Limb (tissue), 2 donors: ENCODE data around the gene PARP11.

Experiments
- DNase-seq, 2 donors: peaks; one replicate each; pipeline ENCODE4 v3.0.0-alpha.2; 2016; ENCODE audit errors: extremely low spot score in 2 of 2

Gene PARP11

DNA sequence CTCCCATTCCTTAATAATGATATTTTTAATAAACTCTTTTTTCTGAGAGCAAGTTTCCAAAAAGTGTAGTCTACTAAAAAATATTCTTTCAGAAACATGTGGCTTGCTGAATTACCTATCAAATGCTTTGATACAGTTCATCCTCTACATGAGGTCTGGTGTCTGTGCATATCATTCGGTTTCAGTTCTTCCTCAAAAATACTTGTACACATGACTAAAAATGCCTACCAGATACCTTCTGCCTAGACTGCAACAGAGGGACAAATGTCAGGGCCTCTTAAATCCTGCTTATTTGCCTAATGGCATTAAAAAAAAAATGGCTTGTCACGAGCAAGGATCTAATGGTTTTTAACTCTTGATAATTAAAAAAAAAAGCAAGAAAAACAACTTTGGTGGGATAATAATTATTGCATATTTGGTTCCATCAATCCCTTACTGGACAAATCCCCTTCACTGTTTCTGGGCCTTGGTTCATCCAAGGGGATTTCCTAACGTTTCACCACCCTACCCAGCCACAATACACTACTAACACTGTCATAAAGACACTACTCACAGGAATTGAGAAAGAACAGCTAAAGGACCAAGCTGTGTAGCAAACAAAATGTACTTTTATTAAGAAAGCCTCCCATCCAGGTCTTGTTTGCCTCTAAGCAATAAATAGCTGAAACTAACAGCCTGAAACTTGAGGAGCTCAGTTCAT lies 45.7 kb downstream of the PARP11 start:
- DNase-seq = no peak

DNA sequence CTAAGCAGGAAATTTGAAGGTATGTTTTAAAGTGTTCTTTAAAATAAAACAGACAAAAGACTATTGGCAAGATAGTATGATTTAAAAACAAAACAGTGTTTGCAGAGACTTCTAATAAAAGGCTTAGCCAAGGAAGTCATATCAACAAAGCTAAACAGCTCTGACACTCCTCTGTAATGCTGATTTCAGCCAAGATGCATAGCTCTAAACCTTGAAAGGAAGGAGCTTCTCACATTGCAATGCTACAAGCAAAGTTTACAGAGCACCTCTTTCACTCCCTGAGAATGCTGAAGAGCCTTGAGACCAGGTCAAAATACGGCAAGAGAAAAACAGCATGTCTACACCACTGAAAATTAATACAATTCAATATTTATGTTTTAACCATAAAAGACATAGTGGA lies 51.8 kb downstream of the PARP11 start:
- DNase-seq = no peak

DNA sequence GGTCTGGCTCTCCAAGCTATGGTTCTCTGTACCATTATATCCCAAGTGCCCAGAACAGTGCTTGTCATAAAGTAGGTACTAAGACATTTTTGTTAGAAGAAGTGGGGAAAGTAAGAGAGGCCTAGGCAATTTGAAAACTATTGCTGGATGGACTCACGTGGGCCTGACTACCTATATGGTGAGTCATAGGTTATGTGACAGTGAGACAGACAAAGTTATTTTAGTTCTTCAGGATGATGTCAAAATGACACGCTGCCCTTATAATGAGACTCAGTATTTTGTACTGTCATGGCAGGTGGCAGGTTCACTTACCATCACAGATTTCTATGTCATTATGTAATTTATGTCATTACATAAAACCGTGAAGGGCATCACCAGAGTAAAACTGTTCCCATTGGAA lies 53.1 kb downstream of the PARP11 start:
- DNase-seq = no peak

DNA sequence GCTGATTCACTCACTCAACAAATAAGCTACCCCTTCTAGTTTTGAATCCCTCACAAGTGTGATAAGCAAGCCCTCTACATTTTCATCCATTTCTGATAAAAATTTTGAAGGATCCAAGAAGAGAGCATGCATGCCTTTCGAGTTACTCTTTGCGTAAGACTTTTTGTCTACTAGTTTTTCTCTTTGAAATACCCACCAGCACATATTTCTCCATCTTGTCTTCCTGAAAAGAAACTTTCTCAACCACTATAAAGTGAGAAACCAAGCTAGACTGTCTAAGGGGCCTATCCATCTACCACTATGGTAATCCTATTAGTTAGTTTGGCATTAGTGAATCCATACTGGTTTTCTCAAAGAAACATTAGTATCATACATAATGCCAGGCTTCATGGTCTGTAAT lies 56.9 kb downstream of the PARP11 start:
- no peak for DNase-seq

DNA sequence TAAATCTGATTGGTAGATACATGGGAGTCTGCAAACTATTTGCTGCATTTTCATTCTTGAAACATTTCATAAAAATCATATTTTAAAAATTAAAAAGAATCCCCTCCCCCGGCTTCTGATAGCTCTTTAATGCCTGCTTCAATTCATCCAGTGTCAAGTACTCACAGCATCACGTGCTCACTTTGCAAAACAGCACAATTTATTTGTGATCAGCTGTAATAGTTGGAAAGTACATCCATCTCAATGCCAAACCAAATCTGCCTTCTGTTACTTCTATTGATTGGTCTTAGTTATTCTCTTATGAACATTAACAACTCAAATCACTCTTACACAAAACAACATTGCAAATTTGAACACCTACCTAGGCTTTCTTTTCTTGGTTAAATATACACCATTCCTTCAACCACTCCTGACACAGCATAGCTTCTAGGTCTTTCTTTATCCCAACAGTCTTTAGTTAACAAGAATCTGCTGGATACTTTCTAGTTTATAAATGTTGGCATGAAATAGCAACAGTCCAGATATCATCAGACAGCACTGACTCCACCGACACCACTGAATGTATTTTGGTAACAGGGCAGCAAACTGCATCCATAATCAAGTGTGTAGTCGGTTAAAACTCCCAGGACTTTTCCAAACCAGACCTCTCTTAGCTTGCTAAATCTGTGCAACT lies 58.0 kb downstream of the PARP11 start:
- no peak for DNase-seq

DNA sequence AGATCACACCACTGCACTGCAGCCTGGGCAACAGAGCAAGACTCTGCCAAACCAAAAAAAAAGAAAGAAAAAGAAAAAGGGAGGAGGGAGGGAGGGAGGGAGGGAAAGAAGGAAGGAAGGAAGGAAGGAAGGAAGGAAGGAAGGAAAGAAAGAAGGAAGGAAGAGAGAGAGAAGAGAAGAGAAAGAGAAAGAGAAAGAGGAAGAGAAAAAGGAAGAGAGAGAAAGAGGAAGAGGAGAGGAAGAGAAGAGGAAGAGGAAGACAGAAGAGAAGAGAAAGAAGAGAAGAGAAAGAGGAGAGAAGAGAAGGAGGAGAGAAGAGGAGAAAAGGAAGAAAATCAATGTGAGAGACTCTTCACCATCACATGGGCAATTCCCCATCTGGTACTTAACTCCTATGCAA lies 62.7 kb downstream of the PARP11 start:
- no peak for DNase-seq

DNA sequence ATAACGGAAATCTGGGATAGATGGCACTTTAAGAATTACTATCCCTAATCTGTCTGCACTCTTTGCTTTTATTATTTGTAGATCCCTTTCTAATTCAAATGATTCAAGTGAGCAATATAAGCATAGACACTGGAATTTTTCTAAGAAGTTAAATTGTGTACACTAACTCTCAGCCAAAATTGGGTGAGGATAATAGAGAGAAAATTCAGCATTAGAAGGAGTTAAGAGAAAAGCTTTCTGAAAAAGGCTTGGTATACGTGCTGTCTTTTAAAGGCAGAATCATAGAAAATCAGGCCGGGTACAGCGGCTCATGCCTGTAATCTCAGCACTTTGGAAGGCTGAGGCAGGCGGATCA lies 63.2 kb downstream of the PARP11 start:
- no peak for DNase-seq

DNA sequence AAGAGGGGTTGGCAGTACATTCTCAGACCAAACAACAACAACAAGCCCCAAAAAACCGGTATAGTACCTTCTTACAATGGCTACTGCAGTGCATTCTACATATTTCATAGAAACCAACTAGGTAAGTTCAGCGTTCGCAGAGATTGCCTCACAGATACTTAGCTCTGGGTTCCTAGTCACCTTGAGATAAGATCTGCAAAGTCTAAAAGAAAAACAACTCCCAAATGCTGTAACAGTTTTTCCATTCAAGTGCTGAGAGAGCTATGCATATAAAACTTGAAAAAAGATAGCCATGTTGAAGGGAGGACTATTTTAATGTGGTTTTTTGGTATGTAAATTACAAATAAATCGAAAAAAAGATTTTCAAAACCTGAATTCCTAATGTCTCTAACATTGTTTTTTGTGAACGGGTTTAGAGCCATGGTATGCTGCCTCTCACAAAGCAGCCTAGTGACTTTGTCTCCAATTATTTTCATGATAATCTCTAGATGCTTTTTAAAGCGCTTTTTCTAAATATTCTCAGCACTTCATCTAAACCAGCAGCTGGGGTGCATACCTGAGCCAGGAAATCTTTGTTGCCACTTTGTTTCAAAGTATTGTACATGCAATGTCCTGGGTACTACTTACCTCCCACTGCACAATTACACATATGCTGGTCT lies 63.7 kb downstream of the PARP11 start:
- DNase-seq = no peak

DNA sequence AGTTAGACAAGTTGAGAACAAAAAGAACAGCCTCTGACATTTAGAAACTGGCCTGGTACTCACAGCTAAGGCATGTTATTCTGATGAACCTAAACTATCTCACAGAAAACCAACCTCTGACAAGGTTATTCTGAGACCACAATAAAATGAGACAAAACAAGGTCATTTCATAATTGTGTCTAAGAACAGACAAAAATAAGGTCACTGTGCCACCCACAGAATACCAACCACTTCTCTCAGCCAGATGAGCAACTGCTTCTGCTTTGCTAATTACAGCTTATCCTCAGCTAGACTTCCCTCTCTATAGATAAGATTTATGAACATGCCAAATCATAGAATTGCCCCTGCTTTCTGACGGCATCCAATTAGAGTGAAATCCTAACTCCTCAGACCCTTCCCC lies 68.1 kb downstream of the PARP11 start:
- DNase-seq = no peak

DNA sequence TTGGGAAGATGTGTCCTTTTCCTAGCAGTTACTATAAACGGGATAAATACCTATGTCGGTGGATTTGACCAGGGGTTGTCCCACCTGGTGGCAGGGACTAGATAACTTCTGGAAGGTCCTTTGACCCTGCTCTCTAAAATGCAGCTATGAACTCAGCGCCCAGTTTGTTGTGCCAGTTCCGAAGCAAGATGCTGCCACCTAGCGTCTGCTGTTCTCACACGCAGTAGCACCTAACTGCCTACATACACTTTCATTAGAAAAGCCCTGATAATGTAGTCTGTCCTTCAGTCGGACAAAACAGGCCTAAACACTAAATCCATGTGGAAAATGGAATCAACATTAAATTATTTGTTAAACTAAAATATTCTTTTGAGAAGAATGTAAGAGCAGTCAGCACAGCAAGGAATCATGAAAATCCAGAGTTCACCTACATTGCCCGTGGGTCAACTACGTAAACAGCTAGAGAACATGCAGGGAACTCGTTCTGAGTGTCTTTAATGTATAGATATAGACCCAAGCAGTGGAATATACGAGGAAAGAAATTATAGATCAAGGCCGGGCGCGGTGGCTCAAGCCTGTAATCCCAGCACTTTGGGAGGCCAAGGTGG lies 69.2 kb downstream of the PARP11 start:
- DNase-seq = peak; percentile 76 to 78

DNA sequence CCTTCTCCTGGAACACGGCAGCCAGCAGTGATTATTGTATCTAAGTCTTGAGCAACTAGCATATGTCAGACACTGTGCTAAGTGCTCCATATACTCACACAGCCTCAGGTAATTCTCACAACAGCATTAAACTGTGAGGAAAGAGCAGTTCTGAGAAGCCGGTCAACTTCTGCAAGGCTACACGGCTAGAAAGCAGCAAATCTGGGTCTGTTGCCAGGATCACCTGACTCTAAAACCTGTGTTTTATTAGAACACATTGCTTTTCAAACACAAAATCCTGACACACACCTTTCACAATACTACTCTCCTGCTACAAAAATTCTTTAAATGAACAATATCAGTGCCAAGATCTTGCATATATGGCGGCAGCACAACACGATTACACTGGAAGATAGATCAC lies 70.5 kb downstream of the PARP11 start:
- DNase-seq = no peak

DNA sequence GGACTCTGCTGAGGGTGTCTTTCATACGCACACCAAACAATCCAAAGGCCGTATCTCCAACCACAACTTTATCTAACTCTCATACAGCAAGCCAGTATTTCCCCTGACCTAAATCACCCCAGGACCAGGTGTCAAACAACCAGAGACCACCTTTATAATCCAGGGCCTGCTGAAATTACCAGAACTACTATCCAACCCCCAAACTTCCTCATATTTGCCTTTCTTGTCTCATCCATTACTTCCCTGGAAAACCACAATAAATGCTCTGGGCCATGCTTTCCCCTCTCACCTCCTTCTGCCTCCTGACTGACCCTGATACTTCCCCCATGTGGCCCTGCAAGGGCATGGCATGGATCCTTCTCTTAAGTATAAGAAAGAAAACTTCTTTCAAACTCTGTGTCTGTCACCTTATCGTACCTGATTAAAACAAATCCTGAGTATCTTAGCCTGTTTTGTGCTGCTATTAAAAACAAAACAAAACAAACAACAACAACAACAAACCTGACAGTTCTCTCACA lies 75.6 kb downstream of the PARP11 start:
- no peak for DNase-seq

DNA sequence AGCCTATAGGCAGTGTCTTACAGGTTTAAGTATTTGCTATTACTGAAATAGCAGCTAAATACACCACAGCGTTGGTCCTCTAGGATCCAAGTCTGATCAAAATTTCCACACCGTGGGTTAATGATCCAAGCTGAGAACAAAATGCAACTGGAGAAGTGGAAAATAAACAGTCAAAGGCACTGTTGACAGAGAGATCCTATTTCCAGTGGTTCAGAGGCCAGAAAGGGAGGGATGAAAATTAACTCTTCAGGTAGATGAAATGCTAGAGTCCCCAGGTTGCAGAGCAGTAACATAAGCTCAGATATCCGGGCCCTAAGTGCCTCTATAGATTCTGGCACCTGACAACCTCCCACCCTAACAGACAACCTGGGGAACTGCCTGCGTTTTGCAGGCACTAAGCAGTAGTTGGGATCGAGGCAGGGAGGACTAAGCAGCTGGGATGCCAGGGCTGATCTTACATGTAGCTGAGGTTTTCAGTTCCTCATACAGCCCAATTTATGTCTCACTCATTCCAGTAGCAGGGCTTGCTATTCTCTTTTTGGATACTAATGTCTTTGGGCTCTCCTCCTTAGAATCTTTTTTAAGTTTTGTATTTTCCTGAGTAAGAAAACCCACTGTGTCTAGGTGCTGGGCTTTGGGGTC lies 77.6 kb downstream of the PARP11 start:
- DNase-seq = no peak

DNA sequence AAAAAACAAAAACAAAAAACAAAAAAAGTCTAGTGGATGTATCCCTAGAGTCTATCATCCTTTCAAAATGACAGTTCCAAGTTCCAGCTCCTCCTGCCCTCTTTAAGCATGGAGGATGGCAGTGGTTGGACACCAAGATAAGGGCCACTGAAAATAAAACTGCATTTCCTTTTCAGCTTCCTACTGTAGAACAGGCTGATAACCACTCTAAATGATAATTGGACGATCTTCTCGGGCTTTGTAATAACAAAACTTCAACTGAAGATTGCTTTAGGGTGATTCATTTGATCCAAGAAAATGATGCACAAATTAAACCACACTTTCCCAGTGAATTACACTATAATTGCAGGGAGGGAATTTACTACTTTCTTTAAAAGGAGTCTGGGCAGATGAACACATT lies 78.1 kb downstream of the PARP11 start:
- no peak for DNase-seq

DNA sequence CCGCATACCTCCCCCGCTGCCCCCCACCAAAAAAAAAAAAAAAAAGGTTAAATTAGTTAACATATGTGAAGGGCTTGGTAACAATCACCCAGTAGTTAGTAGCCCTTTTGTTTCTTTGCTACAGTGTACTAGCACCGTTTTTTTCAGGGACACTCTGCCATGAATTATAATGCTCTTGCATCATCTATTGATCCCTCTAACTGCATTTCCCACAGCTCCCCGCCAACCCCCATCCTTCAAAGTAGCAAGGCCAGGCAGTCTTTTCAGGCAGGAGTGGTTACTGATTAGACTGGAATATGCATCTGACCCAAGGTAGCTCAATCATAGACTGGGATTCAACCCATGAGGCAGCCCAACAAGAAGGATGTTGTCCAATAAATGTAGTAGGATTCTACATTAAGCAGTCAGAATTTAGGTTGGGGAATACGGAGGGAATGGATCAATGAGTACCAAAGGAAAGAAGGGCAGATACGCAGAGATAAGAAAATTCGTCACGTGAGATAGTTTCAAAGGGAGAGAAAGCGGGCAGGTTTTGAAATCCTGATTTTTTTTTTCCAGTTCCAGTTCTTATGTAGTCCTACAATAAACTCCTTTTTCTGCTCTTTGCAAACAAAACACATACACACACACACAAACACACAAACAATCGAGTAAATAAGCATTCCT lies 80.4 kb downstream of the PARP11 start:
- DNase-seq = no peak

DNA sequence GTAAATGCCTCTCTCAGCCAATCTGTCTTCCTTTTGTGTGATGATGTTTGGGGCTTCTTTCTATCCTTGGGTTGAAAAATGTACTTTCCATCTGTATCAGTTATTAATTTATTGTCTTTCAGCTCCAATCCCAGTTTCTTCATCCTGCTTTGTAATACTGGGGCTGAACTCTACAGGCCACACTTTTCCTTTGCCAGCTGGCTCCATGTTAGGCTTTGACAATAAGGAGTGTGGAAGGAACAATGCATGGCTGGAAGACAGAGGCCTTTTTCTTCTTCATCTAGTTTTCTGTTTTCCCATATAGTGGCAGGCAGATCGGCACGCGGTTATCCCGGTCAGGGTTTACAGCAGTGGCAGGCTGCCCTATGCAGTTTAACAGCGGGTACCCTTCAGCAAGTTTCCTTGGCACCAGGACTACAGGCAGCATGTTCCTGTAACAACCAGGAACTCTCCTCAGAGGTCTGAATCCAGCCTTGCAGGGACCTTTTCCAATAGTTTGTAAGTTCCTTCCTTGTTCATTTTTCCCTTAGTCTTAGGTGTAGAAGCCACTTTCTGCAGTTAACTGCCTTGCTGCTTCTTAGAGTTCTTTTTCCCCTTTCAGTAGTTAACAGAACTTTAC lies 81.8 kb downstream of the PARP11 start:
- no peak for DNase-seq

DNA sequence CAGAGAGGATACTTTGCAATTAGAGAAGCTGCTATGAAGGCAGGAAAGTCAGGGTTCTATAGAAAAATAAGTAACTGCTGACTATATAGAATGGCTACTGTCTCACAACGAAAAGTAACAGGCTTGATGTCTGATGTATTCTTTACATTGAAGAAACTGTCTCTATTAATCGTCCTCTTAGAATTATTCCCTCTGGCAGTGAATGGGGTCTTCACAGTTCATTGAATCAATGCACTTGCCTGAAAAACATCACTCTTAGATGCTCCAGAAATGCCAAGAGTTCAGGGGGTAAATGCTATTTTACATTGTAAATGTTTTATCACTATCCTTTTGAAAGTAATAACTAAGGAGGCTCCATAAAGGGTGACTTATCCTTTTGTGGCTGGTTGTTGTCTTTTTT lies 82.6 kb downstream of the PARP11 start:
- DNase-seq = no peak

DNA sequence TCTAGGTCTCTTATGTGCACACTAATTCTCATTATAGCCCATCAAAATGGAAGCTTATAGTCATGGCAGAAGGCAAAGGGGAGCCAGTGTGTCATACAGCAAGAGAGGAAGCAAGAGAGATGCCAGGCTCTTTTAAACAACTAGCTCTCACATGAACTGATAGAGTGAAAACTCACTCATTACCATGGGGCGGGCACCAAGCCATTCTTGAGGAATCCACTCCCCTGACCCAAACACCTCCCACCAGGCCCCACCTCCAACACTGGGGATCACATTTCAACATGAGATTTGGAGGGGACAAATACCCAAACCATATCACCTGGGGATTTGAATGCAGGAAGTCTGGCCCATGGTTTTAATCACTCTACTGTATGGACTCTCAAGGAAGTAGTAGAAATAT lies 83.4 kb downstream of the PARP11 start:
- no peak for DNase-seq

DNA sequence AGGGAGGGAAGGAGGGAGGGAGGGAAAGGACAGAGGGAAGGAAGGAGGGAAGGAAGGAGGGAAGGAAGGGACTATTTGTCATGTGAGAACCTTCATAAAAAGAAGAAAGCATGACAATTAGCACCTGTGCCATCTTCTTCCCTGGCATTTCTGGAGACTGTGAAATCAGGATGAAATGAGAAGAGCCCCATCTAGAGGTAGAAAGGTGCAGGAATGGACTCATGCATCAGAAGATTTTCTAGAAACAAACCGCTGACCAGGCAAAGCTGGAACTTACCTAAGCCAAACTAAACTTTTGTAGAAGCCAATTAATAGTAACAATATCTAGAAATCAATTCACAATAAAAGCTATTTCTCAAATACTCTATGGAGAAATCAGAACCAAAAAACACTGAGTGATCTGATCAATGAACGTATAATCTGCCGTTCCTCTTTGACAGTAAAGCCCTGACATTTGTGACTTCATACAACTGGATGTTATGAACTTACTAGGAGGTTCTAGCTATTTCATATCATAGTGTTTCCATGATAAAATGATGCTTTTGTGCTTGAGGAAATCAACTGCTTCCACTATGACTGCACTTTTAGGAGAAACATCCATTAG lies 95.9 kb downstream of the PARP11 start:
- no peak for DNase-seq

DNA sequence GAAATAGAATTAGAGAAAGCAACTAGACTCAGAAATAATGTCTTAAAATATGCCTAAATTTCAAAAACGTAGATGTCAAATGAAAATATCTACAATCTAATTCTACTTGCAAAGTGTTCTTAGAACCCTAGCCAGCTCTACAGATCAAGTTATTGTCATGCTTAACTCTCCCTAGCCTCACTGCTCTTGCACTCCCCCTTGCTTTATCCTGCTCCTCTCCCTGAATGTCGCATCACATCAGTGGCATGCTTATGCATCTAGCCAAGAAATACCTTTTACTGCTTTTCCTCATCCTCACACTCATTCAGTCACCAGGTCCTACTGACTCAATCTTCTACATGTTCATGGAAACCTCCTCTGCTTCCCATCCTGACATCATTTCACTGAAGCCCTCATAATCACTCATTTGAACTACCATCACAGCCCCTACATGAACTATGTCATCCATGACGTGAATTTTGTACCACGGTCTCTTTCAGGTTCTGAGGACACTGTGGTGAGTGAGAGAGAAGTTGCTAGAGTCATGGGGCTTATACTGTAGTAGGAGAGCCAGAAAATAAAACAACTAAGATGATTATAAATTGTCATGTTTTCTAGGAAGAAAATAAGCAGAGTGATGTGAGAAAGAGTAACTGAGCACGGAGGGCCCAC lies 97.7 kb downstream of the PARP11 start:
- no peak for DNase-seq
